ENCODE measurements around the gene MS4A4E.

MS4A4E gene

DNA sequence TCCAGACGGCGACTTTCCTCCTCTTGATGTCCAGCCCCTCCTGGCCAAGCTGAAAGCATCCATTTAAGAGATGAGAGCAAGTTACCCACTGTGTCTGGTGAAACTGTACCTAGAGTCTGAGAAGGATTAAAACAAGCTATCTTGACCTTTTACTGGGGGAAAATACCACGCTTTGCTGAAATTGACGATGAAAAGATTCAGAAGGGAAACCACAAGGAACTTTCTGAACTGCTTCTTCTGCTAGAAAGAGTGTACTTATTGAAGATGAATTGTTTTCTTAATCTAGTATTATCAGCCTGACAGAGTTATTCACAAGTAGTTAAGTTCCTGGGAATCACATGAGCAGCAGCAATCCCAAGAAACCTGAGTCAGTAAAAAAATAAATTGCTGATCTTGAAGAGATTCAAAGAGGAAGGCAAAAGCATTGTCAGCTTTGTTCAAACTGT, 47.0 kb downstream of the MS4A4E start:
- no peak for TF ChIP-seq CTCF (IDR thresholded peaks at IDR 0.05)

DNA sequence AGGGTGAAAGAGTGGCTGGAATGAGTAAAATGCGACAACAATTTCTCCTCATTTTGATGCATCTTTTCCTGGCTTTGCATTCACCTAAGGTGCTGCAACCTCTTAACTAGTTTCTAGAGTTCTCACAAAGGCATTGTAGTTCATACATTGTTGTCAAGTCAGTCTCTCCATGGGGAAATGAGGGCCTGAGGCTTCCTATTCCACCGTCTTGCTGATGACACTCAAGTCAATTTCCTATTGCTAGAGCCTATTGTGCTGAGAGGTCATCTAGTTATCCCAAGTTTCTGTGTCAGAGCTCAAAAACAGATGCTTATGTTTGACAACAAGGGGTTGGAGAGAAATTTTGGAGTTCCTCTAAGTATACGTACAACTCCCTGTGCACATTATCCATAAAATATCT, 48.4 kb downstream of the MS4A4E start:
- no peak for TF ChIP-seq CTCF (IDR thresholded peaks at IDR 0.05)

GRCh38 chr11:60193687-60194433, 49.1 kb downstream of the MS4A4E start:
- peak; percentile 78 for TF ChIP-seq CTCF (IDR thresholded peaks at IDR 0.05)

DNA sequence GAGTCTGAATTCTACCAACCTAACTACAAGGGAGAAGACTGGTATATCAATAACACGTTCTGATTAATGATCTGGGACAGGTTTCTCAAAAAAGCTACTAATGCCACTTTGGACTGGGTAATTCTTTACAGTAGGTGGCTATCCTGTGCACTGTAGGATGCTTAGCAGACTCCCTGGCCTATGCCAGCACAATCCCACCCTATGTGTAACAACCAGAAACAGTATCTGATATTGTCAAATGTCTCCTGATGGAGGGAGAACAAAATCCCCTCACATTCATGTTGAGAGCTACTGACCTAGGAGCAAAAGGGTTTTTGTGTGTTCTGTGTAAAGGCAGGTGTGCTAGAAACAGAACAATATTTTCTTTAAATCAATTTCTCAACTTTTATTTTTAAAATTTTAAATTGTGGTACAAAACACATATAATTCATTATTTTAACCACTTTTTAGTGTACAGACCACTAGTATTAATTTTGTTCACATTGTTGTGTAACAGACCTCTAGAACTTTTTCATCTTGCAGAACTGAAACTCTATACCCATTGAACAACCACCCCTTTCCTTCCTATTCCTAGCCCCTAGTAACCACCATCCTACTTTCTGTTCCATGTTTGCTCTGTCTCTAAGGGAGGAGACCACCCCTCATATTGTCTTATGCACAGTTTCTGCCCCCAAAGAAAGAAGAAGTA, 58.0 kb downstream of the MS4A4E start:
- TF ChIP-seq CTCF (IDR thresholded peaks at IDR 0.05): no peak

GRCh38 chr11:60183591-60184205, 59.2 kb downstream of the MS4A4E start:
- no peak for TF ChIP-seq CTCF (IDR thresholded peaks at IDR 0.05)

DNA sequence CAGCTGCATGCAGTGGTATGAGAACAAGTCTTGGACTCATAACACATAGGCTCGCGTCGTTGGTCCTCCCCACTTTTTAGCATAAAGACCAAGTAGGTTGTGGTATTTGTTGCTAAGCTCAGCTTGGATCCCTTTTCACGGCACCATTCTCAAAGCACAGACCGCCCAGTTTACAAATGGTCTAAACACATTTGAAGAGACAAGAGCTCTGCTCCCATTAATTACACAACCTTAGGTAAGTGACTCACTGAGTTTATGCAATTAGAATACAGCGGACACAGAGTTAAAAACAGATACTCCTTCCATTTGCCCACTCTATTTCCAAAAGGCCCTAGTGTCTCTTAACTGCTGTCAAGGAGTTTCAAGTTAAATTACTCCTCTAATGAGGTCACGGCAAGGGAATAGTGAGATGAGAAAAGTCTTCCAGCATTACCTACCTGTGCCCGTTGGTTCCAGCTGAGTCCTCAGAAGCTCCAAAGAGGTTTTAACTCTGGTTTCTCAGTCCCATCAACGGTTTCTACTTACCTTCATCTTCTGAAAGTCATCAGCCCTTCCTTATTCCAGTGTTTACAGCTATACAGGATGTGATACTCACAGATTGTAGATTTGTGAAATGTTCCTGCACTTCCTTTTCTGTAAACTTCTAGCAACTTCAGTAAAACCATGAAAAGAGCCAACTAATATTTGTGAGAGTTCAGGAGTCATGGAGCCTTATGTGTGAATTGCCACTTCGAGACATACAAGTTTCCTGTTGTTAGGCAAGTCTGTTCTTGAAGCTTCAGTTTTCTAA, 60.2 kb downstream of the MS4A4E start, which contains the start of gene MS4A6A:
MS4A6A (minus strand) TSS at position 543 of the 790 bp plus-strand sequence. CDS start 1,356 bp downstream, outside the sequence.
- TF ChIP-seq CTCF (IDR thresholded peaks at IDR 0.05): no peak

DNA sequence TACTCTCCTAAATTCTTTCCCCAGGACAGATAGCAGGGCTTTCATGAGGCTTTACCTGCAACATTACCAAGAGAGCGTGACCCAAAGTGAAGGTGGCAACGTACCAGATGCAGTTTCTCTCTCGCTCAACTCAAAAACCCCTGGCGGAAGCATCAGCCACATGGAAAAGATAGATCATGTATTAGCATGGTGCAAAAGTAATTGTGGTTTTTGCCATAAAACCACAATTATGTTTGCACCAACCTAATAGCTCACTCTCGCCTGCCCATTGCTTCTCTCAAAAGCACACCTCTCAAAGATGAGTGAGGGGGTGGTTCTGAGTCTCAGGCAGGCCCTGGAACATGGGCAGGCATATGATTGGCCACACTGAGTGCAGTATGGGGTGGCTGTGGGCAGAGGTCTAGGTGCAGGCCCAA, 67.1 kb downstream of the MS4A4E start:
- TF ChIP-seq CTCF (IDR thresholded peaks at IDR 0.05): no peak
